ENCODE data around the gene FAM118B. TPM values are rescaled to one million over a fixed set of nuclear protein-coding genes. Genes with fewer than 3 reads are reported as not detected.

Gene FAM118B
- total and polyA plus RNA-seq, 2 of the 8 experiments (the other 6 are each of a cell fraction or from before 2014, with no cell fraction given) = 25.3 to 48.3 TPM

DNA sequence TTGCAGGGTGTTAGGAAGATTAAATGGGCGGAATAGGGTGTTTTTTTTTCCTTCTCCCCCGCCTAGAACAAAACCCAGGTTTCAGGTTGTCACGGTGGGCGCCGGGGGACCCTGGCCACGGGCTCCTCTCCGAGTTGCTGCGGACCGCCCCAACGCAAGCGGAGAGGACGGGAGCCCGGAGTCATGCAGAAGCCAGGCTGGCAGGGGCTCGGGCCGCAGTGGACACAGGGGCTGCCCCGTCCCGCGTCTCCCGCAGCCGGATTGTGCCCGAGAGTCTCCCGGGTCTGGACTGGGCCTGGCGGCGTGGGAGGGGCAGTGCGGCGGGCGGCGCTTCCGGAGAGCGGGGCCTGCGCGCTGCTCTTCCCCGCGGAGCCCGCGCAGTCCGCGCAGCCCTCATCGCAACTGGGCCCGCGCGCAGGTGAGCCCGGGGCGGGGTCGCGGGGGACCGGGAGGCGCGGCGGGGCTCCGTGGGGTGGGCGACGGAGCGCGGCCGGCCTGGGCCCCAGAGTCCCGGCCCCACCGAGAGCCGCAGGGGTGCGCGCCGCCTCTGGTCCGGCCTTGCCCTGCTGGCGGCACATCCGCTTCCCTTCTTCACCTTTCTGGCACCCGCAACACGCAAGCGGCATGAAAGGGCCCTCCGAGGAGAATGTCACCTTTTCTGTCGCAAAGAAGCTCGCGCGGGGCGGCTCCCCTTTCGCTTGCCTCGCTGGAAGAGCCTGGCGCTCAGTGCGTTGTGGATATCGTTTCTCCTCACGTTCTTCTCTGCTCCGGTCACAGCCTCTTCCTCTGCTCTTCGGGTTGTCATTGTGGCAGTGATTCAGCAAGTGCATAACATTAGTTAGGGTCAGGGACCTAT is 71.4 kb downstream of the FAM118B start, which contains the start of gene TIRAP (continued):
- TF ChIP-seq TAF7 (optimal IDR thresholded peaks at IDR 0.05; ENCODE audit: borderline replicate concordance, low read depth, low read length) (no peak), RFX5 (IDR thresholded peaks at IDR 0.05; ENCODE audit: borderline replicate concordance, low read depth, low read length) (no peak), EP300 (IDR thresholded peaks at IDR 0.05; ENCODE audit: borderline replicate concordance in 1 of 2, low read depth in 2 of 2, low read length in 2 of 2) (no peak), TCF12 (IDR thresholded peaks at IDR 0.05; ENCODE audit: low read depth, low read length) (no peak), GABPA (IDR thresholded peaks at IDR 0.05; ENCODE audit: borderline replicate concordance, insufficient read depth, low read length) (no peak), NRF1 (IDR thresholded peaks at IDR 0.05; ENCODE audit: low read depth, low read length) (no peak), SIN3A (conservative IDR thresholded peaks at IDR 0.05 in 1 of 2, IDR thresholded peaks at IDR 0.05 in 1 of 2; ENCODE audit: low read depth in 1 of 2, low read length in 2 of 2) (no peak), BACH1 (IDR thresholded peaks at IDR 0.05; ENCODE audit: low read length) (peak; percentile 63), BRCA1 (IDR thresholded peaks at IDR 0.05; ENCODE audit: low read depth, low read length) (no peak), MAFK (IDR thresholded peaks at IDR 0.05; ENCODE audit: low read depth, low read length) (no peak), CBX8 (IDR thresholded peaks at IDR 0.05; ENCODE audit: borderline replicate concordance, low read depth, low read length) (no peak), TEAD4 (IDR thresholded peaks at IDR 0.05; ENCODE audit: low read depth, low read length) (no peak), RBBP5 (IDR thresholded peaks at IDR 0.05; ENCODE audit: borderline replicate concordance, low read depth, low read length) (no peak; the same call in 1 of the 2 replicates), POU5F1 (IDR thresholded peaks at IDR 0.05; ENCODE audit: low read depth, low read length) (no peak), POLR2A (IDR thresholded peaks at IDR 0.05; ENCODE audit: control extremely low read depth in 1 of 2, low read depth in 2 of 2, low read length in 2 of 2) (peak in 1 of 2 experiments; percentile 66; a peak in 2 of 3 replicates), KDM5A (IDR thresholded peaks at IDR 0.05; ENCODE audit: low read length) (no peak), JUN (IDR thresholded peaks at IDR 0.05; ENCODE audit: low read depth, low read length) (no peak), CHD1 (IDR thresholded peaks at IDR 0.05; ENCODE audit: low read depth, low read length) (no peak), KDM1A (IDR thresholded peaks at IDR 0.05; ENCODE audit: borderline replicate concordance, low read length) (no peak), CHD2 (IDR thresholded peaks at IDR 0.05; ENCODE audit: low read length) (no peak), SP4 (IDR thresholded peaks at IDR 0.05; ENCODE audit: low read length) (no peak)
- TF ChIP-seq, protein P1, sequence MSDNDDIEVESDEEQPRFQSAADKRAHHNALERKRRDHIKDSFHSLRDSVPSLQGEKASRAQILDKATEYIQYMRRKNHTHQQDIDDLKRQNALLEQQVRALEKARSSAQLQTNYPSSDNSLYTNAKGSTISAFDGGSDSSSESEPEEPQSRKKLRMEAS (IDR thresholded peaks at IDR 0.05) = no peak
- TF ChIP-seq, protein P2, sequence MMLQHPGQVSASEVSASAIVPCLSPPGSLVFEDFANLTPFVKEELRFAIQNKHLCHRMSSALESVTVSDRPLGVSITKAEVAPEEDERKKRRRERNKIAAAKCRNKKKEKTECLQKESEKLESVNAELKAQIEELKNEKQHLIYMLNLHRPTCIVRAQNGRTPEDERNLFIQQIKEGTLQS (IDR thresholded peaks at IDR 0.05; ENCODE audit: insufficient read depth, low read depth, low read length) = no peak
- TF ChIP-seq, protein P3, sequence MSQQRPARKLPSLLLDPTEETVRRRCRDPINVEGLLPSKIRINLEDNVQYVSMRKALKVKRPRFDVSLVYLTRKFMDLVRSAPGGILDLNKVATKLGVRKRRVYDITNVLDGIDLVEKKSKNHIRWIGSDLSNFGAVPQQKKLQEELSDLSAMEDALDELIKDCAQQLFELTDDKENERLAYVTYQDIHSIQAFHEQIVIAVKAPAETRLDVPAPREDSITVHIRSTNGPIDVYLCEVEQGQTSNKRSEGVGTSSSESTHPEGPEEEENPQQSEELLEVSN (IDR thresholded peaks at IDR 0.05) = no peak
